Activated CD4-positive, alpha-beta T cell treated with anti-CD3 and anti-CD28 coated beads, Interleukin-2, amount 50 U/mL, for 48 hours (primary cell): ENCODE data around the gene ATP11A.
"Not testable (repeated sequence)": the region's sequence is repeated elsewhere in the genome, so short reads cannot be mapped to it uniquely, and the experiment has no call there.

Experiments used
- DNase-seq, 2 experiments: peaks; one replicate each; pipeline ENCODE4 v3.0.0-alpha.2; 2020

ATP11A gene

DNA sequence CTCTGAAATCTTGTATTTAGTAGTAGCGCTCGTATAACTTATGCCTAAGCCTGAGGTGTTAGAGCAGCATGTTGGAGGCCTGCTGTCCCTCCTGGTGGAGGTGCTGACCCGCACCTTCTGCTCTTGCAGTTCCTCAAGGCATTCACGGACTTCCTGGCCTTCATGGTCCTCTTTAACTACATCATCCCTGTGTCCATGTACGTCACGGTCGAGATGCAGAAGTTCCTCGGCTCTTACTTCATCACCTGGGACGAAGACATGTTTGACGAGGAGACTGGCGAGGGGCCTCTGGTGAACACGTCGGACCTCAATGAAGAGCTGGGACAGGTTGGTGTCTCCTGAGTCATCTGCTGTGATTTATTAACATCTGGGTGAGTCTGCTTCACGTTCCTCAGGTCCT lies 136.7 kb downstream of the ATP11A start:
- DNase-seq: no peak

- no peak for DNase-seq
Measured at GRCh38 chr13:112828082-112828699, 138.4 kb downstream of the ATP11A start.

DNA sequence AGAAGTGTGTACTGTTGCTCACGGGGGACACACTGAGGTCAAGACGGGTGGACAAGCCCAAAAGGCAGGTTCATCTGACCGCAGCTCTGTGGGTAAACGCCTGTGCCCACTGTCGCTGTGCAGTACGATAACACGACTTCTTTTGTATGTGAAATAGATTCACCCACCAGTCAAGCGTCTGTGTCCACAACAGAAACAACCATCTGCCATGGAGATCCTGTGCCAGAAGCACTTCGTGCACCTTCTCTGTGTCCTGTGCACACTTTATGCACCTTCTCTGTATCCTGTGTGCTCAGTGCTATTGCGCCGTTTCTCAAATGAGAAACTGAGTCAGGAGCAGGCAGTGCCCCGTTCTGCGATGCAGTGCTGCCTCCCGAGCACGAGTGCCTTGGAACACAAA lies 138.9 kb downstream of the ATP11A start:
- no peak for DNase-seq

- DNase-seq: no peak
Measured at GRCh38 chr13:112831196-112831595, 141.4 kb downstream of the ATP11A start.

DNA sequence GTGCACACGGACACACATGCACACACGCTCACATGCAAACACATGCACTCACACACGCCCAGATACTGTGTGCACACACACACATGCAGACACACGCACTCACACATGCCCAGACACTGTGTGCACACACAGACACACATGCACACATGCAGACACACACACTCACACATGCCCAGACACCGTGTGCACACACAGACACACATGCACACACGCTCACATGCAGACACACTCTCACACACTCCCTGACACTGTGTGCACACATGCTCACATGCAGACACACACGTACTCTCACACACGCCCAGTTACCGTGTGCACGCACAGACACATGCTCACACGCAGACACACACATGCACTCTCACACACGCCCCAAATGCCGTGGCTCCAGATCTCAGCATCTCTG lies 142.0 kb downstream of the ATP11A start:
- DNase-seq: no peak

DNA sequence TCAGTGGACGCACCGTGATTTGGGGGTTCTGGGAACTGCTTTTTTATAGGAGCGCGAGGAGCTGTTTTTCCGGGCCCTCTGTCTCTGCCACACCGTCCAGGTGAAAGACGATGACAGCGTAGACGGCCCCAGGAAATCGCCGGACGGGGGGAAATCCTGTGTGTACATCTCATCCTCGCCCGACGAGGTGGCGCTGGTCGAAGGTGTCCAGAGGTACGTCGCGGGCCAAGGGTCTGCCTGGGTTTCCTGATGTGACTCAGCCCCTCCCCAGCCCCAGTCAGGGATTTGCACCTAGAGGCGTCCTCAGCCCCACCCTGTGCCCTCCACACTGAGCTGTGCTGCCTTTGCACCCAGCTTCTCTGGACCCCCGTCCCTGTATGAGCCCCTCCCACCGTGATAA lies 143.0 kb downstream of the ATP11A start:
- no peak for DNase-seq

DNA sequence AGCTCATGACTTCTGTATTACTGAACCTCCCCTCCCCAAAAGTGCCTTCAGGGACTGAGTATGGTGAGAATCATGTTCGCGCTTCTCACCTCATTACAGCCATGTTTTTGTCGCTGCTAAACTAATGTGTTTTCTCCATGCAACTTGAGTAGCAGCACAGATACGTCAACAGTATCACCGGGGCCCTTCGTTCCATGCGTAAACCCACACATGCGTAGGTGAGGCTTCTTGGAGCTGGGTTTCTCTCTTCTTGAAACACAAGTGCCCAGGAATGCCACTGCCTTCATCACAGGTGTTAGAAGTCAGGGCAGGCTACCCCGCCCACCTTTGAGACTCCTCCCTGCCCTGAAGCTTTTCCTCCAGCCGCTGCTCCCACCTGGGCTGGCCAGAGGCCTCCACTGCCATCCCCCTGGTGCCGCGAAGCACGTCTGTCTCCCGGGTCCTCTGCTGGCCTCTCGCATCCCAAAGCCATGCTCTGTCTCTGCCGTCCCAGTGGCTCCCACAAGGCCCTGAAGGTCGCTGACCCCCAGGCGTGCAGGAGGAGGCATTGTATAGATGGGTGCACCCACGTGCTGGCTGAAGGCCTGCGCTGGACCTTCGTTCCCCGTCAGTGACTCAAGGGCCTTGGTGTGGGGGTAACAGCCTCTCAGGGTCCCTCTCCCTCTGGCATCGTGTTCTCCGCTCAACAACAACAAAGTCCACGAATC lies 143.9 kb downstream of the ATP11A start:
- no peak for DNase-seq

DNA sequence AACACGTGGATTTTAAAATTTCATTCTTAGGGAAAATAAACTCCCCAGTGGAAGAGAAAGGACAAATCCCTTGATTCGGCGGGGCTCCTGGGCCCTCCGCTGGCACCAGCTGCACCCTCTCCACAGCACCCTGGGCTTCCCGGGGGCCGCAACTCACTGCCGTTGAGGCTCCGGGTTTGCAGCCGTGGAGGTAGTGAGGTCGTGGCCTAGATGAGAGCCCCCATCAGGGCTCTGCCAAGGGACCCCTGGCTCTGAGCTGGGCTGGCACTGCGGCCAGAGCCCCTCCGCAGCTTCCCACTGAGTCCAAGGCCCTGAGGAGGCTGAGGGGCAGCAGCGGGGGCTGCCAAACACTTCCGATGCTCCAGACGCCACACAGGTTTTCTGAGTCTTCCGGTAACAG lies 145.5 kb downstream of the ATP11A start:
- DNase-seq: no peak

- no peak for DNase-seq
Measured at GRCh38 chr13:112835796-112836195, 146.0 kb downstream of the ATP11A start.

GRCh38 chr13:112836940-112837339 lies 147.1 kb downstream of the ATP11A start:
- DNase-seq: no peak

DNA sequence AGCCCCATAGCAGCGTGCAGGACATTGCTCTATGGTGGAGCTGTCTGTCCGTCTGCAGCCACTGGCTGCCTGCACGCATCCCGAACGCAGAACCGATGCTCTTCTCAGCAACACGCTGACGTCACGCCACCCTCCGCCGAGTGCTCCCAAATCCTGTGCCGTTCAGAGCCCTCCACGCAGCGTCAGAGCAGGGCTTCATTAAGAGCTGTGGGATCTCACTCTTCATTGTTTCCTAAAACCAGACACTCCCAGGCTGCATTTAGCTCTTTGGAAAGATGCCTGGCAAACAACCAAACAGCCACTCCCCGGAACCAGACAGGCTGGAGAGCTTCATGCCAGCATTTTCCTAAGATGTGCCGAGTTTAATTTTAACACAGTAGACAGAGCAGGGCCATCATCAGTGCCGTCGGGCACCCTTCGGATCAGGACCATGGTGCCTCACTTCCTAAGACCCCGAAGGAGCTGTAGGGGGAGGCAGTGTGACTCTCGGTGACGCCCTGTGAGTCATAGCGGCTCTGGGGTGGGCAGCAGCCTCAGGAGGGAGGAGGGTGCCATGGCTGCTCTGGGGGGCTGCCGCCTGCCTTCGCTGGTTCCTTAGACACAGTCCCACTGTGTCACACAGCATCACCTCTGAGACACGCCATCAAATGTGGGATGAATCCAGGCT lies 147.7 kb downstream of the ATP11A start:
- no peak for DNase-seq

- DNase-seq: no peak
Measured at GRCh38 chr13:112838038-112838841, 148.4 kb downstream of the ATP11A start.

GRCh38 chr13:112838842-112839117 lies 148.9 kb downstream of the ATP11A start:
- no peak for DNase-seq

- DNase-seq: no peak
Measured at GRCh38 chr13:112839356-112840105, 149.7 kb downstream of the ATP11A start.

GRCh38 chr13:112840472-112841302 lies 150.8 kb downstream of the ATP11A start:
- no peak for DNase-seq

DNA sequence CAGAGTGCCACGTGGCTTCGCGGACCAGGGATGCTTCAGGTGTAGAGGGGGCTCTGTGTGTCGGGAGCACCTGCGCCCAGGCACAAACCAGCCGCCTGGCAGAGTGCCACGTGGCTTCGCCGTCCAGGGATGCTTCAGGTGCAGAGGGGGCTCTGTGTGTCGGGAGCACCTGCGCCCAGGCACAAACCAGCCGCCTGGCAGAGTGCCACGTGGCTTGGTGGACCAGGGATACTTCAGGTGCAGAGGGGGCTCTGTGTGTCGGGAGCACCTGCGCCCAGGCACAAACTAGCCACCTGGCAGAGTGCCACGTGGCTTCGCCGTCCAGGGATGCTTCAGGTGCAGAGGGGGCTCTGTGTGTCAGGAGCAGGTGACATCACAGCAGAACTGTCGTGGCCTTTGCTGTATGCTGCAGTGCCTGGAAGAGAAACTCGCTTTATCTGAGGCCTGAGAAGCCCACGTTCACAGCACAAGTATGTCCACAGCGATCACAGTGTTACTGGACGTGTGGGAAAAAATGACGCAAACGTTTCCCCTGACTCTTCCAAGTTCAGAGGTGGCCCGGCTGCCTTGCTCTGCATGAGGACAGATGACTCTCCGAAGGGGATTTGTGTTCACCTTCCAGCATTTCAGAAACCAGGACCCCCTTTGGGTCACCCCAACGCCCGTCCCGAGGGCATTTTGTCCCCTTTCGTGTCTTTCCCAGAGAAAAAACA lies 151.6 kb downstream of the ATP11A start:
- not testable (repeated sequence) for DNase-seq

DNA sequence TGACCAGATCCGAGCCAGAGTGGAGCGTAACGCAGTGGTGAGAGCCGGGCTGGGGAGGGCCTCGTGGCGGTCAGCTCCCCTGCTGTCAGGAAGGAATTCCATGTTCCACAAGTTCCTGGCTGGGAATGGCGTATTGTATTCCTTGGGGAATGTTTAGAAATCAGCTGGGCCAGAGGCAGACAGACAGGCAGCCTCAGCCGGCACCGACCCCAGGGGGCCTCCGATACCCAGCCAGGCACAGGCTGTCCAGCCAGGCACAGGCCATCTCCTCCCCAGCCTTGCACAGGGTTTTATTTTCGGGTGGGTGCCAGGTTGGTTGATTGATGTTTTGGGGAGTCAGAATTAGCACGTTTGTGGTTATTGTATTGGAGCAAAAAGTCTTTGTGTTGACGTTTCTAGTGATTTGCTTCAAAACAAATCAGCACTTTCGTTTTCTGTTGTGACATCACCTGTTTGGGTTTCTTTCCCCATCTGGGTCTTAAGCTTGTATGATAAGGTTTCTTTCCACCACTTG lies 152.6 kb downstream of the ATP11A start:
- no peak for DNase-seq

DNA sequence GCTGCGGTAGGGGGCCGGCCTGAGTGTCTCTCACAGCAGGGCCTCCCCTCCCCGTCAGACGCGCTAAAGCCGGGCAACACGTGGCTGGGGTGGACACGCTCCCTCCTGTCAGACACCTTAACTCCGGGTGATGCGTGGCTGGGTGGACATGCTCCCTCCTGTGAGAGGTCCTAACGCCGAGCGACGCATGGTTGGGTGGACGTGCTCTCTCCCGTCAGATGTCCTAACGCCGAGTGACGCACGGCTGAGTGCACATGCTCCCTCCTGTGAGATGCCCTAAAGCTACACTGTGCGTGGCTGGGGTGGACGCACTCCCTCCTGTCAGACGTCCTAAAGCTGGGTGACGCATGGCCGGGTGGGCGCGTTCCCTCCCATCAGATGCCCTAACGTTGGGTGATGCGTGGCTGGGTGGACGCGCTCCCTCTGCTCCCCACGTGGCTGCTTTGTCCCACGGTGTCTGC lies 153.1 kb downstream of the ATP11A start:
- DNase-seq: no peak

GRCh38 chr13:112843392-112844111 lies 153.7 kb downstream of the ATP11A start:
- DNase-seq: no peak

DNA sequence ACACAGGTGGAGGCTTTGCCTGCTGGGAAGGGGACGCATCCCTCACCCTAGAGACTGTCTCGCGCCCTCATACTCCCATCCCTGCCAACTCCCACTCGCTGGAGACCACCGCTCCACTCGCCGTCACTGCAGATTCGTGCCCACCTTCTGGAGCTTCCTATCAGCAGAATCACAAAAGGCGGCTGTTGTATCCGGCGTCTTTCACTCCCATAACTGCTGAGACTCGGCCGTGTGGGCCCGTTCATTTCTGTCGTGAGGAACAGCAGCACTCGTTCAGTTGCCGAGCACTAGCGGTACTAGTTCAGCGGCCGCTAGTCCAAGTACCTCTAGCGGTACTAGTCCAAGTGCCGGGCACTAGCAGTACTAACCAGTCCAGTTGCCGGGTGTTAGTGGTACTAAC lies 154.6 kb downstream of the ATP11A start:
- no peak for DNase-seq
